ENCODE results near the gene PCSK7. TPM values are rescaled to one million over a fixed set of nuclear protein-coding genes. Genes with fewer than 3 reads are reported as not detected.

PCSK7 gene
- total RNA-seq, 2 donors from 2014 or later, result 25.9 to 86.0 TPM

- peak; percentile 93 for ATAC-seq
- no peaks in the 10 kb centered on the region for H3K9me3 ChIP-seq
- WGBS, 2 donors, result 0 to 1% methylated on average over 6 to 44 of the region's 94 CpGs
- DNase-seq, result peak; percentile 80 to 84 (median 82)
- H3K27me3 ChIP-seq, result no peaks in the 10 kb centered on the region
- intact Hi-C loops (cut with DNase I), result no loop called here
- peak within 1 kb of the TSS; percentile 66 to 95 (median 88) for H3K27ac ChIP-seq
- peak within 1 kb of the TSS; percentile 82 to 96 for H3K4me3 ChIP-seq
- peaks cover 0 to 8% of the 10 kb centered on the region in 2 donors for H3K36me3 ChIP-seq (replicated peaks in 1 of 2; ENCODE audit: insufficient read depth in 1 of 2, low read depth in 2 of 2)
- TF ChIP-seq POLR2A (IDR thresholded peaks at IDR 0.05) (peak; percentile 29 to 68 (median 67)), CTCF (IDR thresholded peaks at IDR 0.05) (peak; percentile 64 to 98 (median 97))
- peaks cover 36% of the 10 kb centered on the region for H3K4me1 ChIP-seq
Measured at GRCh38 chr11:117232092-117232878, 412 bp upstream of the PCSK7 start, which contains the start of gene RNF214. RNF214 (plus strand) TSS chr11:117232671; CDS start chr11:117234273, 1,602 bp downstream.

- no peak for DNase-seq
- H3K27me3 ChIP-seq, result no peaks in the 10 kb centered on the region
- H3K4me1 ChIP-seq, result peaks cover 40% of the 10 kb centered on the region
- no peaks in the 10 kb centered on the region for H3K9me3 ChIP-seq
- no peak for ATAC-seq
- no peak for TF ChIP-seq POLR2A (IDR thresholded peaks at IDR 0.05)
- TF ChIP-seq CTCF (IDR thresholded peaks at IDR 0.05), result no peak
- intact Hi-C loops (cut with DNase I), result no loop called here
- peak overlapping the region in 3 of 4 donors; percentile 84 to 95 (median 92) for H3K27ac ChIP-seq
- WGBS, 2 donors, result 3 to 6% methylated on average over 10 to 14 of the region's 14 CpGs
- peaks cover 0 to 14% of the 10 kb centered on the region in 2 donors for H3K36me3 ChIP-seq (replicated peaks in 1 of 2; ENCODE audit: insufficient read depth in 1 of 2, low read depth in 2 of 2)
- peak overlapping the region; percentile 57 to 82 for H3K4me3 ChIP-seq
Measured at GRCh38 chr11:117230999-117231841, 653 bp downstream of the PCSK7 start.

GRCh38 chr11:117230286-117230961 lies 1.4 kb downstream of the PCSK7 start:
- H3K4me1 ChIP-seq, result peaks cover 41% of the 10 kb centered on the region
- TF ChIP-seq CTCF (IDR thresholded peaks at IDR 0.05) (no peak), POLR2A (IDR thresholded peaks at IDR 0.05) (no peak)
- WGBS, 2 donors, result 22 to 37% methylated on average over 11 to 12 of the region's 12 CpGs

GRCh38 chr11:117229931-117230285 lies 2.0 kb downstream of the PCSK7 start:
- no peaks in the 10 kb centered on the region for H3K9me3 ChIP-seq
- ATAC-seq, result no peak
- H3K27ac ChIP-seq, result peak overlapping the region in 1 of 4 donors; percentile 95
- intact Hi-C loops (cut with DNase I), result loop anchor here (10.0 kb wide), 1 partner anchor 355 kb away; no protein-coding TSS in a partner anchor
- H3K27me3 ChIP-seq, result no peaks in the 10 kb centered on the region
- peaks cover 0 to 14% of the 10 kb centered on the region in 2 donors for H3K36me3 ChIP-seq (replicated peaks in 1 of 2; ENCODE audit: insufficient read depth in 1 of 2, low read depth in 2 of 2)
- no peak overlapping the region for H3K4me3 ChIP-seq
- TF ChIP-seq CTCF (IDR thresholded peaks at IDR 0.05) (no peak), POLR2A (IDR thresholded peaks at IDR 0.05) (no peak)
- peaks cover 41% of the 10 kb centered on the region for H3K4me1 ChIP-seq
- WGBS, 2 donors, result 71 to 86% methylated on average over 4 to 5 of the region's 5 CpGs
- no peak for DNase-seq

More at GRCh38 chr11:117230286-117230961, 1.4 kb downstream of the PCSK7 start:
- intact Hi-C loops (cut with DNase I), result no loop called here
- ATAC-seq, result no peak
- Histone ChIP-seq H3K9me3 (no peaks in the 10 kb centered on the region), H3K27ac (peak overlapping the region in 2 of 4 donors; percentile 92 to 95), H3K27me3 (no peaks in the 10 kb centered on the region), H3K36me3 (replicated peaks in 1 of 2; ENCODE audit: insufficient read depth in 1 of 2, low read depth in 2 of 2) (peaks cover 0 to 14% of the 10 kb centered on the region in 2 donors), H3K4me3 (no peak overlapping the region)
- no peak for DNase-seq

All from body of pancreas (tissue), 4 donors.